ENCODE data around the gene ASCL2.

DNA sequence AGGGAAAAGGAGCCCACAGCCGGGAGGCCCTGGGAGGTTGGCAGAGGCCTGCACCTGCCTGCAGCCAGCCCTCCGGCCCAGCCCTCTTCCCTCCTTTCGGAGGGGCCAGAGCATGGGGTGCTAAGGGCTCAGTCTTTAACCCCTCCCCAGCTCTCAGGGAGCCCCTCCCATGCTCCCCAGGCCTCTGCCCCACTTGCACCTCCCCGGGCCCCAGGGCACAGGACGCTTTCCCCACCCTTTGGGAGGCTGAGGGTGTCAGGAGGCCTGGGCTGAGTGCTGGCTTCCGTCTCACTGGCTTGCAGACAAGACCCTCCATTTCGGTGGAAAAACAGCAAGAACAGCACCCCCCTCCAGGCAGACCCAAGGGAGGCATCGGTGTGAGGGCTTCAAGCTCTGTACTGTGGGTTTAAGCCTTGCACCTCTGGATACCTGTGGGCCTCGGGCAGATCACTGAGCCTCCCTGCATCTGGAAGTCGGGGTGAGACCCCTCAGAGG is 7.3 kb downstream of the ASCL2 start:
- TF ChIP-seq POLR2A (IDR thresholded peaks at IDR 0.05) = no peak
- TF ChIP-seq, protein P1, sequence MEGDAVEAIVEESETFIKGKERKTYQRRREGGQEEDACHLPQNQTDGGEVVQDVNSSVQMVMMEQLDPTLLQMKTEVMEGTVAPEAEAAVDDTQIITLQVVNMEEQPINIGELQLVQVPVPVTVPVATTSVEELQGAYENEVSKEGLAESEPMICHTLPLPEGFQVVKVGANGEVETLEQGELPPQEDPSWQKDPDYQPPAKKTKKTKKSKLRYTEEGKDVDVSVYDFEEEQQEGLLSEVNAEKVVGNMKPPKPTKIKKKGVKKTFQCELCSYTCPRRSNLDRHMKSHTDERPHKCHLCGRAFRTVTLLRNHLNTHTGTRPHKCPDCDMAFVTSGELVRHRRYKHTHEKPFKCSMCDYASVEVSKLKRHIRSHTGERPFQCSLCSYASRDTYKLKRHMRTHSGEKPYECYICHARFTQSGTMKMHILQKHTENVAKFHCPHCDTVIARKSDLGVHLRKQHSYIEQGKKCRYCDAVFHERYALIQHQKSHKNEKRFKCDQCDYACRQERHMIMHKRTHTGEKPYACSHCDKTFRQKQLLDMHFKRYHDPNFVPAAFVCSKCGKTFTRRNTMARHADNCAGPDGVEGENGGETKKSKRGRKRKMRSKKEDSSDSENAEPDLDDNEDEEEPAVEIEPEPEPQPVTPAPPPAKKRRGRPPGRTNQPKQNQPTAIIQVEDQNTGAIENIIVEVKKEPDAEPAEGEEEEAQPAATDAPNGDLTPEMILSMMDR (IDR thresholded peaks at IDR 0.05) = no peak

Measured in uterus (tissue), 2 donors.